ENCODE measurements around the gene DOCK4. TPM values are rescaled to one million over a fixed set of nuclear protein-coding genes. Genes with fewer than 3 reads are reported as not detected.

DOCK4 gene
- total RNA-seq, 2 experiments from 2014 or later: 0.36 to 1.1 TPM

DNA sequence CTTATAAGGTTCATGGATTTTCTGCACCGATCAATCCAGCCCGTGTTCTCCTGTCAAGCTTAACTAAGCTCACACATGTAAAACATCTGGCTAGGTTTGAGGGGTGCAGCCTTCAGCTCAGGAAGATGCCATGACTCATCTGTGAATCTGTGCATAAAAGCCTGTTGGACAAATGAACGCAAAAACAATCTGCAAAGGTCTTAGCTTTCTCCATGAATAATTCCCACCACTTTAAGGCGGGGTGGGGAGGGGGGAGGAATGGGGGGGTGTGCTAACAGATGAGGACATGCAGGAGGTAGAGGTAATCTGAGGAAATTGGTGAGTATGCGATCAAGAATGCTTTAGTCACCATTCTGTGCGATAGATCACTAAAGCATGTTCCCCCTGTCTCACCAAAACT, 4.8 kb downstream of the DOCK4 start:
- H3K27ac Mint-ChIP-seq: no peak overlapping the region
- H3K4me3 Mint-ChIP-seq: no peak overlapping the region
- peaks cover 56% of the 10 kb centered on the region for H3K27me3 Mint-ChIP-seq
- ChIA-PET POLR2A (no interaction called here), CTCF (no interaction called here)
- DNase-seq: no peak
- no peaks in the 10 kb centered on the region for H3K9me3 Mint-ChIP-seq
- H3K36me3 Mint-ChIP-seq: no peaks in the 10 kb centered on the region
- peaks cover 23% of the 10 kb centered on the region for H3K4me1 Mint-ChIP-seq (ENCODE audit: low read depth)
- intact Hi-C loops (cut with micrococcal nuclease): no loop called here

DNA sequence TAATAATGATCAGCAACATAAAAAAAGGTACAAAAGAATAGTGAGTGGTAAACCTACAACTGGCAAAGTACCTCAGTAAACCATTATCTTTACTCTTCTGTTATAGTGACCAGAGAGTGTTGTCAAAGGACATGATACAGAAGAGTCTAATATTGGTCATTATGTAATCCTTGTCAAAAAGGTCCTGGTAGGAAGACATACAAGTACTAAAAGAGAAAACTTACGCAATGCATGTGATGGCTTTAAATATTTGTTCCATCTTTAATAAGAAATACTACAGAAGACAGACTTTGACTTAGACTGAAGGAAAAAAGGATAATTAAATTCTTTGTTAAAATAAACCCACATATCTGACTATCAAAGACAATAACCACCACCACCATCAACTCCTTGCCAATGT, 6.5 kb downstream of the DOCK4 start:
- CTCF ChIA-PET: no interaction called here

DNA sequence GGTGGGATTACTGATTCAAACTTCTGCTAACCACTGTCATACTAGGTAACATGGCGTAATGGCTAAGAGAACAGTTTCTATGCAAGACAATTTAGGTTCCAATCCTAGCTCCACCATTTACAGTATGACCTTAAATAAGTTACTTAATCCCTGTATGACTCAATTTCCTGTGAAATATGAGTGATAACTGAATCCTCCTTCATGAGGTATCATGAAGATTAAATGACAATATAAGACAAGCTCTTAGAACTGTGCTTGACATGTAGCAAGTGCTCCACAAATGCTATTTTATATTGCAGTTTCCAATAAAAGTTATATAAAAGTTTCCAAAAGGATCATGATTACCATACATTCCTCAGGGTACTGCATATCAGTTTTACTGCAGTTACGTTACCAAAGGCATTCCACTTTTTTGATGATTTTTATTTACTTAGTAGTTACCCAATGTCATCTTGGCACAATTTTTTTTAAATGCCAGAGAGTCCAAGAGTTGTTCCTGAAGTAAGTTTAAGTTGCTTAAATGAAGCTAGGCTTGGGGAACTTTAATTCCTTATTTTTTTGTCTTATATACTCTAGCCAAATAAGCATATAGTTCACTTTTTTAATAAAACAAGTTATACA, 7.1 kb downstream of the DOCK4 start:
- intact Hi-C loops (cut with micrococcal nuclease): no loop called here
- Mint-ChIP-seq H3K4me3 (no peak overlapping the region), H3K36me3 (no peaks in the 10 kb centered on the region), H3K27ac (no peak overlapping the region), H3K9me3 (no peaks in the 10 kb centered on the region), H3K27me3 (peaks cover 53% of the 10 kb centered on the region), H3K4me1 (ENCODE audit: low read depth) (peaks cover 12% of the 10 kb centered on the region)
- ChIA-PET POLR2A (no interaction called here), CTCF (no interaction called here)
- no peak for DNase-seq

More for the DNA sequence above, 6.5 kb downstream of the DOCK4 start:
- peaks cover 56% of the 10 kb centered on the region for H3K27me3 Mint-ChIP-seq
- intact Hi-C loops (cut with micrococcal nuclease): no loop called here
- POLR2A ChIA-PET: no interaction called here
- H3K9me3 Mint-ChIP-seq: no peaks in the 10 kb centered on the region
- H3K36me3 Mint-ChIP-seq: no peaks in the 10 kb centered on the region
- H3K27ac Mint-ChIP-seq: no peak overlapping the region
- H3K4me3 Mint-ChIP-seq: no peak overlapping the region
- DNase-seq: no peak
- peaks cover 17% of the 10 kb centered on the region for H3K4me1 Mint-ChIP-seq (ENCODE audit: low read depth)

DNA sequence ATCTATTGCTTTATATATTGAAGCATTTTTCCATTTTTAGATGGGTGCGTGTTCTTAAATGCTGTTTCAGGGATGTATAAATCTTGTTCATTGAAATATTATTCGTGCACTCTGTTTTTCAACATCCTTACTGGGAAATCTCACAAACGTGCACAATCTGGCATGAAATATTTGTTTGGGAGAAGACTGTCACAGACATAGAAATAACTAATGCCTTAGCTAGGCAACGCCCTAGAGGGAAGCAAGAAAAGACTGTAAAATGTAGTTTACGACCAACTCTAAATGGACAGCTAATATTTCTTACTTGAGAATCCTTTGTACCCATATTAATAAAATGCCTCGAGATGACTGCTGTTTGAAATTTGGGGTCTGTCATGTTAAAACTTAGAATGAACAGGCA, 8.9 kb downstream of the DOCK4 start:
- ChIA-PET POLR2A (no interaction called here), CTCF (no interaction called here)
- DNase-seq: no peak
- H3K4me1 Mint-ChIP-seq (ENCODE audit: low read depth): peaks cover 2% of the 10 kb centered on the region
- H3K9me3 Mint-ChIP-seq: no peaks in the 10 kb centered on the region
- H3K27ac Mint-ChIP-seq: no peak overlapping the region
- intact Hi-C loops (cut with micrococcal nuclease): no loop called here
- H3K4me3 Mint-ChIP-seq: no peak overlapping the region
- H3K36me3 Mint-ChIP-seq: no peaks in the 10 kb centered on the region
- peaks cover 47% of the 10 kb centered on the region for H3K27me3 Mint-ChIP-seq

DNA sequence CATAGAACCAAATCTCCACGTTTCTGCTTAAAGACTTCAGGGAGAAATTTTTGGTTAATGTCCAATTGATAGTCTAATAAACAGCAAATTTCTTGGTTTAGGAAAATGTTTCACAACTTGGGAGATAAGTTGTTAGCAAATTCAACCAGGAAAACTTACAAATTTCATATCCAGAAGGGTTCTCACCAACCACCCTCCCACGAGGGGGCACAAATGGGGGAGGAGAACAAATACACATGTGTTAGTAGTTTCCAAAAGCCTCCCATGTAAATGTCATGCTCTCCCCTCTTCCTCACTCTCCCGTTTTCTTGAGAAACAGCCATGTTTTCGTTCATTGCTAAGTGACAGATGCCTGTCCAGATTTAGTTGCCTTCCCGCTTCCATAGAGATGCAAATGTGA, 10.5 kb downstream of the DOCK4 start:
- ChIA-PET CTCF (no interaction called here), POLR2A (no interaction called here)
- Mint-ChIP-seq H3K27ac (no peak overlapping the region), H3K4me3 (no peak overlapping the region), H3K36me3 (no peaks in the 10 kb centered on the region), H3K4me1 (ENCODE audit: low read depth) (peaks cover 2% of the 10 kb centered on the region), H3K9me3 (no peaks in the 10 kb centered on the region), H3K27me3 (peaks cover 37% of the 10 kb centered on the region)
- intact Hi-C loops (cut with micrococcal nuclease): no loop called here
- DNase-seq: no peak

DNA sequence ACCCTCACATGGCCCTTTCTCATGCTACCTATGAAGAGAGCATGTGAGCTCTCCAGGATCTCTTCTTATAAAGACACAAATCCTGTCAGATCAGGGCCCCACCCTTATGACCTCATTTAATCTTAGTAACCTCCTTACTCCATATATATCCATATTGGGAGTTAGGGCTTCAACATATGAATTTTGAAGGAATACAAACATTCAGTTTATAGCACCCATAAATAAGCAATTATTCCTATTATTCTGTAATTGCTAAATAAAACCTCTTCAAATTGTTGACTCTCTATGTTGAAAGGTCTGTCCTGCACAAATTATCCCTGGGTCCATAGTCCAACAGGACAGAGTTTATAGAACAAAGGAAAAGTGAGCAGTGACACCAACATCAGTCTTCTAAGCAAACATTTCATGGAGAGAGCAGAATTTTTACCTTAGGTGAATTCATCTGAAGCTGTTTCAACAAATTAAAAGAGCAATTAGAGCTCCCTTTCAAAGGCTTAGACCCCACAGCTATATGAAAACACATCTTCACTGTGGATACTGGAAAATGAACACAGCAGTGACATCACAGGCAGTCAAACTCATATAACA, 12.2 kb downstream of the DOCK4 start:
- no peak overlapping the region for H3K27ac Mint-ChIP-seq
- intact Hi-C loops (cut with micrococcal nuclease): no loop called here
- DNase-seq: no peak
- peaks cover 2% of the 10 kb centered on the region for H3K4me1 Mint-ChIP-seq (ENCODE audit: low read depth)
- peaks cover 34% of the 10 kb centered on the region for H3K27me3 Mint-ChIP-seq
- no peaks in the 10 kb centered on the region for H3K9me3 Mint-ChIP-seq
- ChIA-PET POLR2A (no interaction called here), CTCF (interaction anchor here (0.6 kb wide), 1 partner anchor 553 kb away, joined by 3 read pairs; no protein-coding TSS in a partner anchor)
- no peak overlapping the region for H3K4me3 Mint-ChIP-seq
- no peaks in the 10 kb centered on the region for H3K36me3 Mint-ChIP-seq

DNA sequence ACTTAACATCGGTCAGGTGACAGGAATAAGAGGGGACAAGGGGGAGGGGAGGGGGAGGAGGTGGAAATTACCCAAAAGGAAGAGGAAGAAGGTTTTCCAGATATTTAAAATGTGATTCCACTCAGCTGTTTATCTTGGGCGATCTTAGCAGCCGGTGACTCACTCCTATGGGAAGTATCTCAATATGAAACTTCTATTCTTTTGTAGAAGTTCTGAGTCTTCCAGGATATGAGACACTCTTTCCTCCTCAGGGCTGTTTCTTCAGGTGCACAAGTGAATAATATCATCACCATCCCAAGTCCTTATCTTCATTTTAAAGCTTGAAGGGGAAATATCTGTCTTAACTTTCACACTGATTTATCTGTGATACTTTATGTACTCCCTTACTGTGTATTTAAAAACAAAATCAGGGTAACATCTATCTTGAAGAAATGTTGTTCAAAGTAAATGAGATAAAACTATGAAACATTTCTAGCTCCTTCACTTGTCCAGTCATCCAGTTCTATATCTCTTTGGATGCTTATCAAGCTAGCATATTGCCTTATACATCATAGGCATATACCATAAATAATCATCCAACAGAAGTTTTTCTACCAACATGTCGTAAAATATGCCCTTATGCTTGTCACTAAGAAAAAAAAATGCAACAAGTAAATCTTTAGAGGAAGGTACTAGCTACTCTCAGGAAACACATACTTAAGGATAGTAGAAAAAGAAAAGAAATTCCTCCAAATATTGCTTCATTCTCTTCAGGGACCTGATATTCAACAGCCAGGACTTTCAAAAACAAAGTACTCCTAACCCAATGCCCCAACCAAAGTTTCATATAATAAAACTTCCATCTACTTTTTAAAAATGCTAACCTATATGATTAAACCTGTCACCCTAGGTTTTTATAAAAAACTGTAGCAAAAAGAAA, 13.7 kb downstream of the DOCK4 start:
- intact Hi-C loops (cut with micrococcal nuclease): loop anchor here (1.0 kb wide), 1 partner anchor 14 kb away; the partner anchor contains the start of genes DOCK4 and ZNF277
- H3K27ac Mint-ChIP-seq: no peak overlapping the region
- H3K36me3 Mint-ChIP-seq: no peaks in the 10 kb centered on the region
- no peak overlapping the region for H3K4me3 Mint-ChIP-seq
- no peak for DNase-seq
- H3K9me3 Mint-ChIP-seq: no peaks in the 10 kb centered on the region
- H3K4me1 Mint-ChIP-seq (ENCODE audit: low read depth): no peaks in the 10 kb centered on the region
- H3K27me3 Mint-ChIP-seq: peaks cover 31% of the 10 kb centered on the region
- POLR2A ChIA-PET: no interaction called here
- CTCF ChIA-PET: no interaction called here

DNA sequence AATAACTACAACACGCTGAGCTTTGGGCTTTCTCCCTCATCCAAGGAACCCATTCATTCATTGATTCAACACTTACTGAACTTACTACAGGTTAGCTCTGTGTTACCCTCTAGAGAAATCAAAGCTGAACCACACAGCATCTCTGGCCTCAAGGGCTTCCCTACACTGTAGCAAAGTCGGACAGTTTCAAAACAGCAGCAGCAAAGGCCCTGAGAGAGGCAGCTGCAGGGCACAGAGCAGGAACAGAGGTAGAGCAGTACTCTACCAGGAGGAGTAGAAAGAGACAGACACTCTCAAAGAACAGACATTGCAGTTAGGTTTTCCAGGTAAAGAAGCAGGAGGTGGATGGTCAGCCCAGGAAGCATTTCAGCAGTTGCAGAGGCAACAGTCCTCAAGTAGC, 16.1 kb downstream of the DOCK4 start:
- ChIA-PET CTCF (no interaction called here), POLR2A (no interaction called here)
- Mint-ChIP-seq H3K27ac (no peak overlapping the region), H3K4me1 (ENCODE audit: low read depth) (no peaks in the 10 kb centered on the region), H3K9me3 (no peaks in the 10 kb centered on the region), H3K36me3 (no peaks in the 10 kb centered on the region), H3K4me3 (no peak overlapping the region), H3K27me3 (peaks cover 20% of the 10 kb centered on the region)
- no peak for DNase-seq
- intact Hi-C loops (cut with micrococcal nuclease): no loop called here

DNA sequence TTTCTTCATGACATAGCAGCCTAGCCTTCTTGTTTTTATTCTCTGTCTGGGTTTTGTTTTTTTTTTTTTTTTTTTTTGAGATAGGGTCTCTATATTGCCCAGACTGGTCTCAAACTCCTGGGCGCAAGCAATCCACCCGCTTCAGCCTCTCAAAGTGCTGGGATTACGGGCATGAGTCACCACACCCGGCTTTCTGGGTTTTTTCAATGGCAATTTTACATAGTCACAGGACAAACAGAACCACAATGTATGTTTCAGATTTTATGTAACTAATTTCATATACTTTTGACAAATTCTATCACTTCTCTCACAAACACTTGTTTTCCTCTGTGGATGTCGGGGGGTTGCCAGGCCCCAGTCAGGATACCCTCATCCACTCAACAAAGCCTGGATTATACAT, 16.5 kb downstream of the DOCK4 start:
- Mint-ChIP-seq H3K27me3 (peaks cover 20% of the 10 kb centered on the region), H3K4me1 (ENCODE audit: low read depth) (no peaks in the 10 kb centered on the region), H3K4me3 (no peak overlapping the region), H3K27ac (no peak overlapping the region), H3K36me3 (no peaks in the 10 kb centered on the region), H3K9me3 (no peaks in the 10 kb centered on the region)
- POLR2A ChIA-PET: no interaction called here
- CTCF ChIA-PET: no interaction called here
- intact Hi-C loops (cut with micrococcal nuclease): no loop called here
- no peak for DNase-seq

DNA sequence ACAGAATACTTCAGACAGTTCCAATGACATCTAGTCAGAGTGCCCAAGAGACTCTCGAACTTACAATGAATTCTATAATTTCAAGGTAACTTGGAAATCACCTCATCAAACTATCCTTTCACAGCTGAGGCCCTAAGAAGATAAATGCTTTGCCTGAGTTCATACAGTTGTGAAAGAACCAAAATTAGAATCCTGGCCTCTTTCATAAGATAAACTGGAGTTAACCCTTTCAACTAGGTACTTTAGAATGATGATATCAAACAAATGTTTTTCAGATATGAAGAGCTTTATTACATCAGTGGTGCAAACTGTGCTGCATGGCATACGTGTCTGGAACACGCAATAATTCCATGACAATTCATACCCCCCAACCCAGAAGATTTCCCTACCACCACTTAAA, 17.9 kb downstream of the DOCK4 start:
- no peaks in the 10 kb centered on the region for H3K9me3 Mint-ChIP-seq
- no peak overlapping the region for H3K27ac Mint-ChIP-seq
- intact Hi-C loops (cut with micrococcal nuclease): no loop called here
- H3K4me3 Mint-ChIP-seq: no peak overlapping the region
- ChIA-PET POLR2A (no interaction called here), CTCF (no interaction called here)
- DNase-seq: no peak
- H3K36me3 Mint-ChIP-seq: no peaks in the 10 kb centered on the region
- no peaks in the 10 kb centered on the region for H3K4me1 Mint-ChIP-seq (ENCODE audit: low read depth)
- H3K27me3 Mint-ChIP-seq: peaks cover 14% of the 10 kb centered on the region

DNA sequence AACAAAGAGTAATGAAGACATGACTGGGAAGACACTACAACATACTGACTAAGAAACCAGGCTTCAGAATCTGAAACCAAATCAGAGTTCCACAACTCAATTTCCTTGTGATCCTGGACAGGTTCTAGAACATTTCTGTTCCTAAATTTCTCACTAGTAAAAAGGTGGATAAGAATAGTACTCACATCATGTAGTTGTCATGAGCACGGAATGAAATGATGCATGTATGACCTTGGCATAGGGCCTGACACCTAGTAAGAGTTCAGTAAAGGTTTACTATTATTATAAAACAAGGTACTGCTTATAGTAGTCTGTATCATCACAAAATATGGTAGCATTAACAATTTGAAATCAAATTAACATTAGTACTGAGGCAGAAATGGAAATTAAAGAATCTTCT, 19.9 kb downstream of the DOCK4 start:
- H3K27me3 Mint-ChIP-seq: peaks cover 12% of the 10 kb centered on the region
- no peaks in the 10 kb centered on the region for H3K4me1 Mint-ChIP-seq (ENCODE audit: low read depth)
- intact Hi-C loops (cut with micrococcal nuclease): no loop called here
- H3K36me3 Mint-ChIP-seq: no peaks in the 10 kb centered on the region
- no peak overlapping the region for H3K4me3 Mint-ChIP-seq
- no peak overlapping the region for H3K27ac Mint-ChIP-seq
- no peak for DNase-seq
- H3K9me3 Mint-ChIP-seq: no peaks in the 10 kb centered on the region
- ChIA-PET POLR2A (no interaction called here), CTCF (no interaction called here)

DNA sequence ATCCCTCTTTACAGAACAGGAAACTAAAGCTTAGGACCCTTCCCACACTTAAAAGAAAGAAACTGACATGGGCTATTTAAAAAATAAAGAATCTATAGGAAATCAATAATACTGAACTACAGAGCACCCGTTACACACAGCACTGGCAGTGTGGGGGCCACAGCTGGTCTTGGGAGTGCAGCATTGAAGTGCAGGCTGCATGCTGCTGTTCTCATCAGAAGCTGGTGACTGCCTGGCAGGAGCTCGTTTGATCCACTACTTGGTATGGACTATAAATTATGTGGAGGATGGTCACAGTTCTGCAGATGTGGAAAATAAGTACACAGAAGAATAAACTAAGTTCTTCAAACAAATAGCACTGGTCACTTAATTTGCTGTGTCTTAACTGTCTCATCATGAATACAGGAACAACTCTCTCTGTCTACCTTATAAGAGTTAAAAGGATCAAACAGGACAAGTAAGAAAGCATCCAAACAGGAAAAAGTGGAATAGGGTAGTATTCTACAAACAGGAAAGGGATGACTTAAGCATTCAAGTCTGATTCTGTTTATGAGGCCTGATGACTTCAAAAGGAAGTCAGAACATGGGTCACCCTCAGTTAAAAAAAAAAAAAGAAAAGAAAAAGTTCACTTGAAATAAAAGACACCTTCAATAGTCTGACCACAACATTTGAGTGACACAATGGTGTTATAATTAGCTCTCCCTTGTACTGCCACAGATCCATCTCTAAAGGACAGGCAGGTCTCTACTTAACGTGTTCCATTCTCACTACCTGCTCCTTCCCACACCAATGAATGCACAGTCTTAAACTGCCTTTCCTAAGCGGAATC, 21.0 kb downstream of the DOCK4 start:
- POLR2A ChIA-PET: no interaction called here
- DNase-seq: no peak
- Mint-ChIP-seq H3K9me3 (no peaks in the 10 kb centered on the region), H3K4me3 (no peak overlapping the region), H3K36me3 (no peaks in the 10 kb centered on the region), H3K4me1 (ENCODE audit: low read depth) (no peaks in the 10 kb centered on the region), H3K27me3 (peaks cover 12% of the 10 kb centered on the region), H3K27ac (no peak overlapping the region)
- CTCF ChIA-PET: no interaction called here
- intact Hi-C loops (cut with micrococcal nuclease): no loop called here

Measured in activated CD4-positive, alpha-beta memory T cell treated with anti-CD3 and anti-CD28 coated beads for 36 hours (primary cell).